Measurements from ENCODE around the gene BMP7. TPM values are rescaled to one million over a fixed set of nuclear protein-coding genes. Genes with fewer than 3 reads are reported as not detected.
"Not testable (repeated sequence)": the region's sequence is repeated elsewhere in the genome, so short reads cannot be mapped to it uniquely, and the experiment has no call there.

Gene BMP7
- polyA plus RNA-seq, 1 experiment = not detected

DNA sequence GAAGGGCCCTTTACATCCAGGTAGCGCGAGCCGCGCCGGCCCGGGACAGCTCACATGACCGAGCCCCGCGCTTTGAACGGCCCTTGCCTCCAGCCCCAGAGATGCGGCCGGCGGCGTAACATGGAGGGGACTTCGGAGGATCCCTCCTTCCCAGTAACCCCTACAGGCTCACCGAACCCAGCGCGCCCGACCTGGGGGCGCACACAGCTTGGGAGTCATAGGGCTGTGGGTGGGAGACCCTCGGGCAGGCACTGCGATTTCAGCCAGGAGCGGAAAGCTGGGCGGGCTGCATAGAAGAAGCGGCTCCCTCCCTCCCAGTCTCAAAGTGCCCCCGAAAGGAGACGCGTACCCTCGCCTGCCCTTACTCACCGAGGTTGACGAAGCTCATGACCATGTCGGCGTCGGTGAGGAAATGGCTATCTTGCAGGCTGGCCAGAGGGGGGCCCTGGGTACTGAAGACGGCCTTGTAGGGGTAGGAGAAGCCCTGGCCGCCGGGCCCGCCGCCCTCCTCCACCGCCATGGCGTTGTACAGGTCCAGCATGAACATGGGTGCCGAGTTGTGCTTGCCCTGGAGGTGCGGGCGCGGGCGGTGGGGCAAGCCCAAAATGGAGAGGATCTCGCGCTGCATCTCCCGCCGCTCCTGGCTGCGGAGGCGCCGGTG, 975 bp downstream of the BMP7 start:
- DNase-seq (ENCODE audit: low read depth) = no peak
- ChIA-PET POLR2A (no interaction called here), CTCF (interaction anchor here (0.5 to 0.6 kb wide), 2 partner anchors 81 to 252 kb away, joined by 3 read pairs; no protein-coding TSS in a partner anchor)
- no peaks in the 10 kb centered on the region for H3K36me3 ChIP-seq (ENCODE audit: control insufficient read depth, insufficient read depth, low read length)
- H3K4me3 ChIP-seq (ENCODE audit: low read depth, low read length) = no peak overlapping the region
- TF ChIP-seq, protein P1, sequence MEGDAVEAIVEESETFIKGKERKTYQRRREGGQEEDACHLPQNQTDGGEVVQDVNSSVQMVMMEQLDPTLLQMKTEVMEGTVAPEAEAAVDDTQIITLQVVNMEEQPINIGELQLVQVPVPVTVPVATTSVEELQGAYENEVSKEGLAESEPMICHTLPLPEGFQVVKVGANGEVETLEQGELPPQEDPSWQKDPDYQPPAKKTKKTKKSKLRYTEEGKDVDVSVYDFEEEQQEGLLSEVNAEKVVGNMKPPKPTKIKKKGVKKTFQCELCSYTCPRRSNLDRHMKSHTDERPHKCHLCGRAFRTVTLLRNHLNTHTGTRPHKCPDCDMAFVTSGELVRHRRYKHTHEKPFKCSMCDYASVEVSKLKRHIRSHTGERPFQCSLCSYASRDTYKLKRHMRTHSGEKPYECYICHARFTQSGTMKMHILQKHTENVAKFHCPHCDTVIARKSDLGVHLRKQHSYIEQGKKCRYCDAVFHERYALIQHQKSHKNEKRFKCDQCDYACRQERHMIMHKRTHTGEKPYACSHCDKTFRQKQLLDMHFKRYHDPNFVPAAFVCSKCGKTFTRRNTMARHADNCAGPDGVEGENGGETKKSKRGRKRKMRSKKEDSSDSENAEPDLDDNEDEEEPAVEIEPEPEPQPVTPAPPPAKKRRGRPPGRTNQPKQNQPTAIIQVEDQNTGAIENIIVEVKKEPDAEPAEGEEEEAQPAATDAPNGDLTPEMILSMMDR (IDR thresholded peaks at IDR 0.05; ENCODE audit: insufficient read depth, low read depth, low read length) = no peak
- peaks cover 27% of the 10 kb centered on the region for H3K27me3 ChIP-seq (ENCODE audit: control insufficient read depth, insufficient read depth, low read length)

DNA sequence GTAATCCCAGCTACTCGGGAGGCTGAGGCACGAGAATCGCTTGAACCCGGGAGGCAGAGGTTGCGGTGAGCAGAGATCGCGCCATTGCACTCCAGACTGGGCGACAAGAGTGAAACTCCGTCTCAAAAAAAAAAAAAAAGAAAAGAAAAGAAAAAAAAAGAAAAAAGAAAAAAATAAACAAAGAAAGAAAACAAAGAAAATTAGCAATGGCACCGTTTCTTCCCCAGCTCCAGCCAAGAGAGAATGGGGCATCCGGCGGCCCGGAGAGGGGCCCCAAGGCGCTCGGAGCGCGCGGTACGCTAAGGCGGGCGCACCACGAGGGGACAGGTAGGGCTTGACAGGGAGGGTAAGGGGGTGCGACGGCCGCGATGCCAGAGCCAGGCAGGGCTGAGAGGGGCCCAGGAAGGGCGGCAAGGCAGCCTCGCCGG, 1.5 kb downstream of the BMP7 start:
- POLR2A ChIA-PET; H3K4me3 ChIP-seq (ENCODE audit: low read depth, low read length); DNase-seq (ENCODE audit: low read depth); H3K36me3 ChIP-seq (ENCODE audit: control insufficient read depth, insufficient read depth, low read length): not testable (repeated sequence)
- CTCF ChIA-PET = interaction anchor here (0.6 kb wide), 1 partner anchor 81 kb away, joined by 3 read pairs; no protein-coding TSS in a partner anchor
- H3K27me3 ChIP-seq (ENCODE audit: control insufficient read depth, insufficient read depth, low read length) = peaks cover 28% of the 10 kb centered on the region

DNA sequence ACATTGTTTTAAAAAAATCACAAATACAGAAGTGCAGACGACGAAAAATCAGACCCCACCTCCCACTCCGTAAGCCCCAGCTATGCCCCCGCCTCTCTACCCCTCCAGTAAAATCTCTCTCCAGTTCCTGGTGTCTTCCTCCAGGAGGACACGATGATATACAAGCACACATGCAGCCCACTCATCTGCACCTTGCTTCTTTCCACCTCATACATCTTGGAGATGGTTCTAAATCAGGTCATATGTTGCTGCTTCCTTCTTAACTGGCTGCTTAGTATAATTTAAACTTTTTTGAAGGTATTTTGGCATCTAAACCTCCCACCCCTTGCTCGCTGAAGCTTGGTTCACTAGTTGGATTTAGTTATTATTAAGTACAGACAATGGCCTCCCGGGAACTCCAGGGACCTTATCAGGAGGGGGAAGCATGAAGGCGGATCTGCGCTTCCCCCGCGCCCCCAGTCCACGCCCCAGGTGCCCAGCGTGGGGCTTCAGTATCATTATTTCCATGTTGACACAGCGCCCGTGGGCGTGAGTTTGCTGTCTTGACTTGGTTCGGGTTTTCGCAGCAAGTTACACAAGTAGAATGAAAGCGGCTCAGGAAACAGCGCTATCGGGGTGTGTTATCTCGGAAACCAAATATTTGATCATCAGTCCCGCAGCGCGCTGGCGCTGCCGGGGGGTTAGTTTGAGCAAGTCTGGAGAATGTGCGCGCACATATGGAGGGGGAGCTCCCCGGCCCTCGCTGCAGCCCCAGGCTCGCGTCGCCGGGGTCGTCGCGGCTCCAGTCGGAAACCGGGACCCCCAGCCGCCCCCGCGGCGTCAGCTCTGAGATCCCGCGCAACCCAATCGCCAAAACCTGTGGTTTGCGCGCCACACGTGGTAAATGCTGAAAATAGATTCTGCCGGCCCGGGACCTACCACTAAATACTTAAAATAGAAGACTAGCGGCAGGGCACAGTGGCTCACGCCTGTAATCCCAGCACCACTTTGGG, 2.3 kb downstream of the BMP7 start:
- TF ChIP-seq, protein P1 (IDR thresholded peaks at IDR 0.05; ENCODE audit: insufficient read depth, low read depth, low read length) = no peak
- Histone ChIP-seq H3K36me3 (ENCODE audit: control insufficient read depth, insufficient read depth, low read length) (no peaks in the 10 kb centered on the region), H3K4me3 (ENCODE audit: low read depth, low read length) (no peak overlapping the region), H3K27me3 (ENCODE audit: control insufficient read depth, insufficient read depth, low read length) (peaks cover 30% of the 10 kb centered on the region)
- ChIA-PET CTCF (no interaction called here), POLR2A (no interaction called here)
- no peak for DNase-seq (ENCODE audit: low read depth)

DNA sequence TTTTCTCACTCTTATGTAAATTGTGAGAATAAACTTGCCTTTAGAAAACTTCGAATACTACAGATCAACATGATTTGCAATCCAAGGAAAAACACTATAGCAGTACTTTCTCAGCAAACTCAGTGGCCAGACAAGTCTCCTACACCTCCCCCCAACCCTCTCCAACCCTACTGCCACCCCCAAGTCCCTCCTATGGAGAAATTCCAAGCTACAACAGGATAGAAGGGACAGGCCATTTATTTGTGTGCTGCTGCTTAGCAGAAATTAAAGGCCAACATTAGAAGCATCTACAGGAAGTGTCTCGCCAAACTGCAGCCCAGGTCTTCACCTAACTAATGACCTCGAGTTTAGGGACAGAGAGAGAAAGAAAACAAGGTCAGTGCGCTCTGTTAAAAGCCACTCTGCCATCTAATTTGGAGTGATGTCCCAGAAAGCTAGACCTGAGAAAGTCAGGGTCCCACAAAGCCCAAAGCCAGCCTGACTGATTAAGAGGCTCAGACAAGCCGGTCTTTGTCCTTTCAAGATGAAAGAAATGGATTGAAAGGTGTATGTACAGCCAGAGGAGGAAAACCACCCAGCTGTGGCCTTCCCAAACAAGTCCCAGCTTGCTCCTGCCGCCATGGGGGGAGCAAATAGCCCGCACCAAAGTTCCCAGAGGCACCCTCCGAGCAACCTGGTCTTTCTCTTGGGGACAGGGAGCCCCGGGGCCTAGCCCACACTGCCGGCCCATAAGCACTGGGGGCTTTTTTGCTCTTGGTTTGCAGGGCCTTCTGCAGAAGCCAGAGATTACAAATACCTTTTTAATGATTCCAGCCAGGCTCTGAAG, 3.4 kb downstream of the BMP7 start:
- no peak overlapping the region for H3K4me3 ChIP-seq (ENCODE audit: low read depth, low read length)
- H3K27me3 ChIP-seq (ENCODE audit: control insufficient read depth, insufficient read depth, low read length) = peaks cover 31% of the 10 kb centered on the region
- TF ChIP-seq, protein P1 (IDR thresholded peaks at IDR 0.05; ENCODE audit: insufficient read depth, low read depth, low read length) = no peak
- ChIA-PET CTCF (no interaction called here), POLR2A (no interaction called here)
- no peak for DNase-seq (ENCODE audit: low read depth)
- H3K36me3 ChIP-seq (ENCODE audit: control insufficient read depth, insufficient read depth, low read length) = no peaks in the 10 kb centered on the region

DNA sequence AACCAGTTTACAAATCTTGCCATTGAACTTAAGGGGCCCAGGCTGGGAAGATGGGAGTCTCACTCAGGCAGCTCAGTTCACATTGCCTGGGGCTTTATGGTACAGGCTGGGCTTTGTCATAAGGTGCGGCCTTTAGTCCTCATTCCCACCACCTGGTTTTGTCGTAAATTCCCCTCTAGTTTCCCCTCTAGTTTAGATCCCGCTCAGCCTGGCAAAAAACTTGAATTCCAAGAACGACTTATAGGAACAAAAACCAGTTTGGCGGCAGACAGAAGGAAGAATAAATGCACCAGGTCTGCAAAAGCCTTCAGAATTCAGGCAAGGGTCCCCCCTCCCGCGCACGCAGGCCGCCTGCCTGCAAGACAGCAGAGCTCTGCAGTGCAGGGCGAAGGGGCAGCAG, 4.1 kb downstream of the BMP7 start:
- POLR2A ChIA-PET = no interaction called here
- CTCF ChIA-PET = no interaction called here
- TF ChIP-seq, protein P1 (IDR thresholded peaks at IDR 0.05; ENCODE audit: insufficient read depth, low read depth, low read length) = no peak
- H3K4me3 ChIP-seq (ENCODE audit: low read depth, low read length) = no peak overlapping the region
- no peak for DNase-seq (ENCODE audit: low read depth)
- peaks cover 33% of the 10 kb centered on the region for H3K27me3 ChIP-seq (ENCODE audit: control insufficient read depth, insufficient read depth, low read length)
- no peaks in the 10 kb centered on the region for H3K36me3 ChIP-seq (ENCODE audit: control insufficient read depth, insufficient read depth, low read length)
